Stimulated activated CD8-positive, alpha-beta memory T cell treated with anti-CD3 and anti-CD28 coated beads, Interleukin-2, amount 100 ng/mL, for 48 hours (primary cell): Measurements from ENCODE around the gene HOXD12.

Source experiments
- DNase-seq, 2 donors: peaks; one replicate each; pipeline ENCODE4 v3.0.0-alpha.2; 2020; ENCODE audit warnings: low read depth in 2 of 2

Gene HOXD12

DNA sequence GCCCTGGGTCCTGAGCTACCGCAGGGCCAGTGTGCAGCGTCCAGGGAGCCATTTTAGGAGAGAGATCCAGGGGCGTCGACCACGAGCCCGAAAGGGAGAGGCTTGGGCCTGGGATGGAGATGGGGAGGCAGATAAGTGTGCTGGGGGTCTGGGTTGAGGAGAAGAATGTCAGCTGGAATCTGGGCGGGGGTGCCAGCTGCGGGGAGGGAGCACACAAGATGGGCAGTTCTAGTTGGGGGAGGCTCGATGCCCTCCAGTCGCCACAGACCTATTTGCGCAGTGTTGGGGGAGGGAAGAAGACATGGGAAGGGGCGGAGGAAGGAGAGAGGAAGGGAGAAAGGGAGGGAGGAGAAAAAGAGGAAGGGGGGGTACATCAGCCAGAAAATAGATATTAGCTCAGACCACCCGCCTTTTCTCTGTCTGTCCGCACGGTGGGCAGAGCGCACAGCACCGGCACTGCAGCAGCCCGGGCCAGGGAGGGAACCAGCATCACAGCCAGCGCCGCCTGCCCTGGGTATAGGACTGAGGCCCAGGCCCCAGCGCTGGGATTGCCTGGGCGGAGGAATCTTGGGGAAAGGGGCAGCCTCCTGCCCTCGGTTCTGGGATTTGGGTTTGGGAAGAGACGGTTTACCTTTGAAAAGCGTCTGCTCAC, 5.6 kb downstream of the HOXD12 start:
- no peak for DNase-seq

GRCh38 chr2:176105730-176106580, 6.4 kb downstream of the HOXD12 start:
- DNase-seq: no peak

- DNase-seq: no peak
Measured at GRCh38 chr2:176106581-176107539, 7.3 kb downstream of the HOXD12 start, which contains the start of gene HOXD11. TSS of gene HOXD11 (plus strand) at chr2:176107280. CDS start at chr2:176107356, 76 bp downstream.

DNA sequence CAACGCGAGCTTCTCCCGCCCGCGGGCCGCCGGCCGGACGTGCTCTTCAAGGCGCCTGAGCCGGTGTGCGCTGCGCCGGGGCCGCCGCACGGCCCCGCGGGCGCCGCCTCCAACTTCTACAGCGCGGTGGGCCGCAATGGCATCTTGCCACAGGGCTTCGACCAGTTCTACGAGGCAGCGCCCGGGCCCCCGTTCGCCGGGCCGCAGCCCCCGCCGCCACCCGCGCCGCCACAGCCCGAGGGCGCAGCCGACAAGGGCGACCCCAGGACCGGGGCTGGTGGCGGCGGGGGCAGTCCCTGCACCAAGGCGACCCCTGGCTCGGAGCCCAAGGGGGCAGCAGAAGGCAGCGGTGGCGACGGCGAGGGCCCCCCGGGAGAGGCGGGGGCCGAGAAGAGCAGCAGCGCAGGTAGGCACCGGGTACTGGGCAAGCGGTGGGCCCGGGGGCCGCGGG, 8.2 kb downstream of the HOXD12 start:
- no peak for DNase-seq

GRCh38 chr2:176109192-176109901, 9.8 kb downstream of the HOXD12 start:
- DNase-seq: no peak

DNA sequence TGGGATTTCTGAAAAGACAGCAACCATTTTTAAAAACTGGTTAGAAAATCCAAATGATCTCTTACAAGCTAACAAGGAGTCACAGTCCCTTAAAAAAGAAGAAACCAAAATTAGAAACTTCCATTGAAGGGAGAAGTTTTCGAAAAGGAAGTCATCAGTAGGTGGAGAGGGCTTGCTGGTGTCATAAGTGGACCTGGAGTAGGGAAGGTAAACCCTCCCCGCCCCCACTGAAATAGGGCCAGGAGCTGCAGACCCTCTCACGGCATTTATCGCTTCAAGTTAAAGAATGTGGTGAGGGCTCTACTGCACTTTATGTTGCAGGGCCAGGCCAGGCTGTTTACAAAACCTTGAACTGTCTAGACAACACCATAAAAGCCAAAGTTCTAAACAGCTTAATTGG, 10.4 kb downstream of the HOXD12 start:
- no peak for DNase-seq

- no peak for DNase-seq
Measured at GRCh38 chr2:176110415-176111308, 11.1 kb downstream of the HOXD12 start.

DNA sequence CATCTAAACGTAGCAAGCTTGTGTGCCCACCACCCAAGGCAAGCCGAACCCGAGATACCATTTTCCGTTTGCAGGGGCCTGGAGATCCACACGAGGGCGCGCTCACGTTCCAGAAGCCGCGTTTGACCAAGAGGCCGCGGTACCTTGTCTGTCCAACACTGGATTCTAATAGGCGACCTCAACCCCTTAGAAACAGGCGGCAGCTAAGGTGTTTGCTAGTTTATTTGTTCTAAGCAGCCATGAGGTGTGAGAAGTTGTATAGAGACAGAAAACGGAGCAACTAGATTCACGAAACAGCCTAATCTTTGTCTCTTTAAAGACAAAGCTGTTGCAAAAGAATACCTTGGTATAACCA, 11.7 kb downstream of the HOXD12 start:
- no peak for DNase-seq

DNA sequence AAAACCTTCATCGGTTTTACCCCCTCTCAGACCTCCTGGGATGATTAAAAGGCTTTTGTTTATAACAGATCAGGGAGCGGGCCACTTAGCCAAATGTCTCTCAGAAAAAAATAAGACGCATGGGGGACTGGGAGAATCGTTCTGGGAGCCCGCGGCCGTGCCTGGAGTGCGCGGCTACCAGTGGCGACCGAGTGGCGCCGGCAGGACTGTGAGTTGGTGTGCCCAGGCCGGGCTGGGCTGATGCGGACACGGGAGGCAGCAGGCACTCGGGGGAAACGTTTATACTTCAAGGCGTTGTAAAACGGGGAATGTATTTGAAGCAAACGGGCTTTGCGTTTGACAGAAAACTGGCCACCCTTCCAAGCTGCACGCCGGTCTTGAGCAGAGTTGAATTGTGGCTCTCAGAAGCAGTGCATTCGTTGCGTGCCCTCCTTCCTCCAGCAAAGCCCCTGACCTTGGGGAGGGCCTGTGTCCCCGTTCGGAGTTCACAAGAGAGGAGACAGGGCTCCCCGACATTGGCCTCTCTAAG, 12.3 kb downstream of the HOXD12 start:
- no peak for DNase-seq

GRCh38 chr2:176112375-176113302, 13.0 kb downstream of the HOXD12 start:
- no peak for DNase-seq

- no peak for DNase-seq
Measured at GRCh38 chr2:176114120-176114929, 14.7 kb downstream of the HOXD12 start.

DNA sequence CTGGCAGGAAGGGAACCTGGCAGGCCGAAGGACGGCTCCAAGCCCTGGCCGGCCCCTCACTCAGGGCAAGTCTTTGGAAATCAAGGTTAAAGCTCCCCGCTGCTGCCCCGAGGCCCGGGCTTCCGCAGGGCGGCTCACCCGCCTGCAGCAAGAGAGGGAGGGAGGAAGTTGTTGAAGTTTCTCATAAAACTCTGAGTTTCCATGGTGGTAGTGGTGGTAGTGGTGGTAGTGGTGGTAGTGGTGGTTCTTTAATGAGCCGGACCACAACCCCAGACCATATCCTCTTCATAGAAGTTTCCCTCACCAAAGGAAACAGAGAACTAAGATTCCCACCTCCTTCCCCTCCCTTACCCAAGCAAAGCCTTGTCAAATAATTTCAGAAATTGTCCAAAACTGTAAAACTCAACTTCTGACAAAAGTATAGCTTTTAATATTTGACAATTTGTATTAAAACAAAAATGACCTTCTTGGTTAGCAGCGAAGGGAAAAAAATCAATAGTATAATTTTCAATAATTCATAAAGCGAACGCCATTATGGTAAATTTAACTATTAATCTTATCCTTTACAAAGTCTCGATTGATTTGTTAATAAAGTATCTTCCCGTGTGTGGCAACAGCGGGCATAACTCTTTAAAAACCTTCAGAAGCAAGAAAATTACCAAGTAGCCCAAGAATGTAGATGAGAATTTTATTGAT, 15.5 kb downstream of the HOXD12 start:
- DNase-seq: no peak

- no peak for DNase-seq
Measured at GRCh38 chr2:176115883-176116813, 16.6 kb downstream of the HOXD12 start, which contains the start of gene HOXD10. TSS of gene HOXD10 (plus strand) at chr2:176116778. CDS start at chr2:176116834, 56 bp downstream.

DNA sequence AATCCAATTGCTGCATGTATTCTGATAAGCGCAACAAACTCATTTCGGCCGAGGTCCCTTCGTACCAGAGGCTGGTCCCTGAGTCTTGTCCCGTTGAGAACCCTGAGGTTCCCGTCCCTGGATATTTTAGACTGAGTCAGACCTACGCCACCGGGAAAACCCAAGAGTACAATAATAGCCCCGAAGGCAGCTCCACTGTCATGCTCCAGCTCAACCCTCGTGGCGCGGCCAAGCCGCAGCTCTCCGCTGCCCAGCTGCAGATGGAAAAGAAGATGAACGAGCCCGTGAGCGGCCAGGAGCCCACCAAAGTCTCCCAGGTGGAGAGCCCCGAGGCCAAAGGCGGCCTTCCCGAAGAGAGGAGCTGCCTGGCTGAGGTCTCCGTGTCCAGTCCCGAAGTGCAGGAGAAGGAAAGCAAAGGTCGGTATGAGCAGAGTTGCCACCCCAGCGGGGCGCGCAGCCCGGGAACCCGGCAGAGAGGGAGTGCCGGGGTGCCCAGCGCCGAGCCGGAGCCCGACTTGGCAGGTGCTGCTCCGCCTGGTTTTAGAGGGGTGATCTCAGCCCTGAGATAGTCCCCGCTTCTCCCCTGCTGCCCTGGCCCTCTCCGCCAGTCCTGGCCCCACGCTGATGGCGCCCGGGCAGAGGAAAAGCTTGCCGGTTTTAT, 17.7 kb downstream of the HOXD12 start:
- DNase-seq: no peak

GRCh38 chr2:176117823-176118371, 18.3 kb downstream of the HOXD12 start:
- no peak for DNase-seq
